ENCODE measurements around the gene ADGRE2. TPM values are rescaled to one million over a fixed set of nuclear protein-coding genes. Genes with fewer than 3 reads are reported as not detected.

ADGRE2 gene
- total RNA-seq, 1 donor from 2014 or later = 0.63 TPM

DNA sequence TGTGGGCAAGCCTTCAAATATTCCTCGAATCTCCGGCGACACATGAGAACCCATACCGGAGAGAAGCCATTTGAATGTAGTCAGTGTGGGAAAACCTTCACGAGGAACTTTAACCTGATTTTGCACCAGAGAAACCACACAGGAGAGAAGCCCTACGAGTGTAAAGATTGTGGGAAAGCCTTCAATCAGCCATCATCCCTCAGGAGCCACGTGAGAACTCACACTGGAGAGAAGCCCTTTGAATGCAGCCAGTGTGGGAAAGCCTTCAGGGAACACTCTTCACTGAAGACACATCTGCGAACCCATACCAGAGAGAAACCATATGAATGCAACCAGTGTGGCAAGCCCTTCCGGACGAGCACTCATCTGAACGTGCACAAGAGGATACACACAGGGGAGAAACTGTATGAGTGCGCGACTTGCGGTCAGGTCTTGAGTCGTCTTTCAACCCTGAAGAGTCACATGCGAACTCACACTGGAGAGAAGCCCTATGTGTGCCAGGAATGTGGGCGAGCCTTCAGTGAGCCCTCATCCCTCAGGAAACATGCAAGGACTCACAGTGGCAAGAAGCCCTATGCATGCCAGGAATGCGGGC is 59.7 kb downstream of the ADGRE2 start:
- intact Hi-C loops (cut with micrococcal nuclease) = no loop called here
- no peak for DNase-seq
- no peak overlapping the region for H3K27ac ChIP-seq (replicated peaks)
- peaks cover 100% of the 10 kb centered on the region for H3K36me3 ChIP-seq
- no peaks in the 10 kb centered on the region for H3K4me1 ChIP-seq
- TF ChIP-seq, protein P1, sequence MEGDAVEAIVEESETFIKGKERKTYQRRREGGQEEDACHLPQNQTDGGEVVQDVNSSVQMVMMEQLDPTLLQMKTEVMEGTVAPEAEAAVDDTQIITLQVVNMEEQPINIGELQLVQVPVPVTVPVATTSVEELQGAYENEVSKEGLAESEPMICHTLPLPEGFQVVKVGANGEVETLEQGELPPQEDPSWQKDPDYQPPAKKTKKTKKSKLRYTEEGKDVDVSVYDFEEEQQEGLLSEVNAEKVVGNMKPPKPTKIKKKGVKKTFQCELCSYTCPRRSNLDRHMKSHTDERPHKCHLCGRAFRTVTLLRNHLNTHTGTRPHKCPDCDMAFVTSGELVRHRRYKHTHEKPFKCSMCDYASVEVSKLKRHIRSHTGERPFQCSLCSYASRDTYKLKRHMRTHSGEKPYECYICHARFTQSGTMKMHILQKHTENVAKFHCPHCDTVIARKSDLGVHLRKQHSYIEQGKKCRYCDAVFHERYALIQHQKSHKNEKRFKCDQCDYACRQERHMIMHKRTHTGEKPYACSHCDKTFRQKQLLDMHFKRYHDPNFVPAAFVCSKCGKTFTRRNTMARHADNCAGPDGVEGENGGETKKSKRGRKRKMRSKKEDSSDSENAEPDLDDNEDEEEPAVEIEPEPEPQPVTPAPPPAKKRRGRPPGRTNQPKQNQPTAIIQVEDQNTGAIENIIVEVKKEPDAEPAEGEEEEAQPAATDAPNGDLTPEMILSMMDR (IDR thresholded peaks at IDR 0.05; ENCODE audit: borderline replicate concordance) = no peak
- H3K4me3 ChIP-seq = no peak overlapping the region
- peaks cover 100% of the 10 kb centered on the region for H3K9me3 ChIP-seq (replicated peaks)
- no peaks in the 10 kb centered on the region for H3K27me3 ChIP-seq (ENCODE audit: low read depth)

DNA sequence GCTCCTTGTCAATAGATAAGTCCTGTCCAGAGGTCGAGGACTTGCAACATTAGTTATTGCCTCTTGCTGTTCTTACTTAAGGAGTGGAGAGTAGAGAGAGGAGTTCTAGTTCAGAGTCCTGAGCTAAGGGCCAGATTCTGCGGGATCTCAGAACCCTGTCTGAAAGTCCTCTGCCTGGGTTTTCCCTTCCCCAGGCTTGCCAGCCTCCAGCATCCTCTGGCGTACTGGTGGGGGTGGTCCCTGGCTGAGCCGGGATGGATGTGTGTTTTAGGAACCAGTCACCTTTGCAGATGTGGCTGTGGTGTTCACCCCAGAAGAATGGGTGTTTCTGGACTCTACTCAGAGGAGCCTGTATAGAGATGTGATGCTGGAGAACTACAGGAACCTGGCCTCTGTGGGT is 62.5 kb downstream of the ADGRE2 start:
- H3K9me3 ChIP-seq (replicated peaks) = peaks cover 100% of the 10 kb centered on the region
- TF ChIP-seq, protein P1 (IDR thresholded peaks at IDR 0.05; ENCODE audit: borderline replicate concordance) = no peak

DNA sequence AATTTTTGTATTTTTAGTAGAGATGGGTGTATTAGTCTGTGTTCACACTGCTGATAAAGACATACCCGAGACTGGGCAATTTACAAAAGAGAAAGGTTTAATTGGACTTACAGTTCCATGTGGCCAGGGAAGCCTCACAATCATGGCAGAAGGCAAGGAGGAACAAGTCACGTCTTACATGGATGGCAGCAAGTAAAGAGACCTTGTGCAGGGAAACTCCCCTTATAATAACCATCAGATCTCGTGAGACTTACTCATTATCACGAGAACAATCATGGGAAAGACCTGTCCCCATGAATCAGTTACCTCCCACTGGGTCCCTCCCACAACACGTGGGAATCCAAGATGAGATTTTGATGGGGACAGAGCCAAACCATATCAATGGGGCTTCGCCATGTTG is 73.9 kb downstream of the ADGRE2 start:
- no peak for DNase-seq
- no peaks in the 10 kb centered on the region for H3K4me1 ChIP-seq
- H3K27me3 ChIP-seq (ENCODE audit: low read depth) = no peaks in the 10 kb centered on the region
- TF ChIP-seq, protein P1 (IDR thresholded peaks at IDR 0.05; ENCODE audit: borderline replicate concordance) = no peak
- H3K27ac ChIP-seq (replicated peaks) = no peak overlapping the region
- intact Hi-C loops (cut with micrococcal nuclease) = no loop called here
- peaks cover 100% of the 10 kb centered on the region for H3K36me3 ChIP-seq
- no peak overlapping the region for H3K4me3 ChIP-seq
- no peaks in the 10 kb centered on the region for H3K9me3 ChIP-seq (replicated peaks)

More for the DNA sequence above, 62.5 kb downstream of the ADGRE2 start:
- Histone ChIP-seq H3K36me3 (peaks cover 100% of the 10 kb centered on the region), H3K27ac (replicated peaks) (no peak overlapping the region), H3K4me1 (no peaks in the 10 kb centered on the region), H3K4me3 (no peak overlapping the region), H3K27me3 (ENCODE audit: low read depth) (no peaks in the 10 kb centered on the region)
- DNase-seq = no peak
- intact Hi-C loops (cut with micrococcal nuclease) = no loop called here

DNA sequence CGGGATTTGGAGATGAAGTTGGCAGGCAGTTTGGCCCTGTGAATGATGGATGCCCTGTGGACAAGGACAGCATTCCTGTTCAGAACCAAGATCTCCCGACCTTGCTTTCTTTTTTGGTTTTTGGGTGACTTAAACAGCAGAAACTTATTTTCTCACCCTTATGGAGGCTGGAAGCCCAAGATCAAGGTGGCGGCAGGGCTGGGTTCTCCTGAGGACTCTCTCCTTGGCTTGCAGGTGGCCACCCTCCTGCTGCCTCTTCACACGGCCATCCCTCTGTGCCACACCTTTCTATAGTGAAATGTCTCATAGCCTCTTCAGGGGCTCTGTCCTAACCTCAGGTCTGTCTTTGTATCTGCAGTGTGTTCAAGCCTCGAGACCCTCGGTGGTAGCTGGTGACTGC is 74.5 kb downstream of the ADGRE2 start:
- DNase-seq = no peak
- H3K9me3 ChIP-seq (replicated peaks) = no peaks in the 10 kb centered on the region
- H3K27me3 ChIP-seq (ENCODE audit: low read depth) = no peaks in the 10 kb centered on the region
- intact Hi-C loops (cut with micrococcal nuclease) = no loop called here
- no peak overlapping the region for H3K4me3 ChIP-seq
- H3K36me3 ChIP-seq = peaks cover 100% of the 10 kb centered on the region
- TF ChIP-seq, protein P1 (IDR thresholded peaks at IDR 0.05; ENCODE audit: borderline replicate concordance) = no peak
- H3K27ac ChIP-seq (replicated peaks) = no peak overlapping the region
- no peaks in the 10 kb centered on the region for H3K4me1 ChIP-seq

DNA sequence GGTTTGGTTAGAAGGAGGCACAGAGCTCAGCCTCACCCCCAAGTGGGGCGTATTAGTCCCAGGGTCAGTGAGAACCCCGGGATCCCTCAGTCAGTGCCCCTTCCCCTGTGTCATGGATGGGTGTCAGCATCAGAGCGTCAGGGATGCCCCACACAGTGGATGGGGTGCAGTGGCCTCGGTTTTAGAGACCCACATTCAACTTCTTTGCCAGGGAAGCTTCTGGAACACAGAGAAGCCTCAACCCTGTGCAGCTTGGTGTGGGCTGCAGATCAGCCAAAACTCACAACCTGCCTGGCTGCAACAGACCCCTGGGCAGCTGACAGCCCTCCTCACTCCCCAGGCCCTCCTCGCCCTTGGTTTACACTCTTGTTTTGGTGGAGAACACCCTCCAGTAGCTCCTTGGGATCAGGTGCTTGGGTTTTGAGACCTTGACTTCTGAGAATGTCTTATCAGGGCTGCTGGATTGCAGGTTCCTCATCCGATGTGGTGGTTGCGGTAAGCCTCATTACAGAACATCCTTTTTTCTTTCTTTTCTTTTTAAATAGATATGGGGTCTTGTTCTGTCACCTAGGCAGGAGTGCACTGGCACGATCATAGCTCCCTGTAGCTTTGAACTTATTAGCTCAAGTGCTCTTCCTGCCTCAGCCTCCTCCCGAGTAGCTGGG is 77.5 kb downstream of the ADGRE2 start:
- intact Hi-C loops (cut with micrococcal nuclease) = no loop called here
- no peaks in the 10 kb centered on the region for H3K9me3 ChIP-seq (replicated peaks)
- H3K27ac ChIP-seq (replicated peaks) = no peak overlapping the region
- H3K4me1 ChIP-seq = no peaks in the 10 kb centered on the region
- H3K27me3 ChIP-seq (ENCODE audit: low read depth) = no peaks in the 10 kb centered on the region
- peaks cover 100% of the 10 kb centered on the region for H3K36me3 ChIP-seq
- H3K4me3 ChIP-seq = no peak overlapping the region
- no peak for DNase-seq
- TF ChIP-seq, protein P1 (IDR thresholded peaks at IDR 0.05; ENCODE audit: borderline replicate concordance) = no peak

All from left ventricle myocardium inferior (tissue), 1 donor.